DMS153 treated with DMSO at 0.1 percent for 48 hours (cell line): Measurements from ENCODE around the gene LMBR1.
"Not testable (repeated sequence)": the region's sequence is repeated elsewhere in the genome, so short reads cannot be mapped to it uniquely, and the experiment has no call there.

Experiments
- DNase-seq: peaks from one replicate; lab custom pipeline; 2025; ENCODE audit not compliant: unreplicated experiment; lab: John Stamatoyannopoulos, UW

Gene LMBR1

DNA sequence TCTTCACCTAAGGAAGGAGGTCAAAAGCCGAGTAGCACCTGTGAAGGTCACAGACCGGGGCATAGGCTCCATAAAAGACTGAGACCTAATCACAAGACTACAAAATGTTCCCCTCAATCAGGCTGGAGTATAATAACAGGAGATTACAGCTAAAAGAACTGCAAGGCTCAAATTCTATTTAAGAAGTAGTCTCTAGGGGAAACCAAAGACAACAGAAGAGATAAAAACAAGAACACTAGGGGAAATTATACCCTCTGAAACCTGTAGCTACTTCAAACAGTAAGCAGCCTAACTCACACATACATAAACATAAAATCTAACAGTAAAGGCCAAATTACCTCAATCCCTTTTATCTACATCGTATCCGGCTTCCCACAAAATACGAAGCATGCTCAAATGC lies 38.3 kb downstream of the LMBR1 start:
- no peak for DNase-seq

DNA sequence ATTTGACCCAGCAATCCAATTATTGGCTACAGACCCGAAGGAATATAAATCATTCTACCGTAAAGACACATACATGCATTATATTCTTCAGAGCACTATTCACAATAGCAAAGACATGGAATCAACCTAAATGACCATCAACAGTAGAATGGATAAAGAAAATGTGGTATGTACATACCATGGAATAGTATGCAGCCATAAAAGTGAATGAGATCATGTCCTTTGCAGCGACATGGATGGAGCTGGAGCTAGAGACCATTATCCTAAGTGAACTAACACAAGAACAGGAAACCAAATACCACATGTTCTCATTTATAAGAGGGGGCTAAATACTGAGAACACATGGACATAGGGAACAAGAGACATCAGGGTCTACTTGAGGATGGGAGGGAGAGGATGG lies 44.0 kb downstream of the LMBR1 start:
- DNase-seq = no peak

DNA sequence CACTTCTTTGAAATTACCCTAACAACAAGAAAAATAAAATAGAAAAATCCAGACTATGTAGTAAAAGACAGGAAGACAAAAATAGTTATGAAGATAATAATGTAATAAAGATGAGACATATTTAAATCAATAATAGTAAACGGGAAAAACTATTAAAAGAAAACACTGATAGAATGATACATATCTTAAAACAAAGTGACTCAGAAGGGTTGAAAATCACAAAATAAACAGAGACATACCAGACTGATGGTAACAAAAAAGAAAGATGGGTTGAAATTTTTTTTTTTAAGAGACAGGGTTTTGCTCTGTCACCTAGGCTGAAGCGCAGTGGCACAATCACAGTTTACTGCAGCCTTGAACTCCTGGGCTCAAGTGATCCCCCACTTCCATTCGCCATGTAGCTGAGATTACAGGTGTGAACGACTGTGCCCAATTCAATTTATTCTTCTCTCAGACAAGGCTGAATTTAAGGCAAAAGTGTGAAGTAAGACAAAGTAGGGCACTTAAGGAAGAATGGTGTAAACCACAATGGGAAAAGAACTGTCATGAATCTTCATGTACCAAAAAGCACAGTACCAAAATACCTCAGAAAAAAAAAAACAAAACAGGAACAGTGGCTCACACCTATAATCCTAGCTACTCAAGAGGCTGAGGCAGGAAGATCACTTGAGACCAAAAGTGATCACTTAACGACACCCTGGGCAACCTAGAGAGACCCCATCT lies 47.4 kb downstream of the LMBR1 start:
- no peak for DNase-seq

DNA sequence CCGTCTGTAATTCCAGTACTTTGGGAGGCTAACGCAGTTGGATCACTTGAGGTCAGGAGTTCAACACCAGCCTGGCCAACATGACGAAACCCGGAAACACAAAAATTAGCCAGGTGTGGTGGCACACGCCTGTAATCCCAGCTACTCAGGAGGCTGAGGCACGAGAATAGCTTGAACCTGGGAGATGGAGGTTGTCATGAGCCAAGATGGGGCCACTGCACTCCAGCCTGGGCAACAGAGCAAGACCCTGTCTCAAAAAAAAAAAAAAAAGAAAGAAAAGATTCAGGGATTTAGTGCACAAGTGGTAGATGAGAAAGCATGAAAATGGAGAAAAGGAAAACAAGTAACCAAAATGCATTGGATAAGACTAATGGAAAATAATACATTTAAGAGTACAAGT lies 49.4 kb downstream of the LMBR1 start:
- DNase-seq = not testable (repeated sequence)

DNA sequence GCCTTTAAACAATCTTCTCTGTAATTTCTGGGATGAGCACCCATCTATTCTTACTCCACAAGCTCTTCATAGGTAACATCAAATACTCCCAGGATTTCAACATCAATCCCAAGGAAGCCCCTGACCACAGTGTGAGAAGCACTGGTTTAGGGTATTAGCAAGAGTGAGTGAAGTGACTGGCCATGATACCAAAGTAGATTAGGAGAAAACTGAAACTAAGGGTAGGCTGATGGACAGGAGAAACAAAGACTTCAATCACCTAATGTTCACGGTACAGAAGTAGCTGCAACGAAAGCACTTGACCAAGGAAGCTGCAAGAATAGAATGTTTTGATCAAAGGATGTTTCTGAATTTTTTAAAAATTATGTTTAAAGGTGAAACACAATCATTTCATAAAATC lies 49.8 kb downstream of the LMBR1 start:
- no peak for DNase-seq

DNA sequence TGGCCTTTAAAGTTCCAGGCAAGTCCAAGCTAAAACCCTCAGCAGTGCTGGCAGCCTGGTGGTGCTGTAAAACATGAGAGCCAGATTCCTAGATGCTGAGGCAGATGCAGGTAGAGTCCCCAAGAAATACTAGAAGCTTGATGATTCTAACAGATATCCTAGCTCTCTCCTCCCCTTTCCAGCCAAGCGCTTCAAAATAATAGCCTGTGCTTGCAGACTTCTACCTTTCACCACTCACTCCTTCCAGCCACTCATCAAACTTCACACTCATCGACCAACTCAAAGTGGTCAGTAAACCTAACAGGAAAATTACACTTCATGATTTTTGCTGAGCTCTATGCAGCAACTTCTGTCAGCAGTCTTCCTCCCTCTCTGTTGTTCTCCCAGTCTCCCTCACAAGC lies 50.2 kb downstream of the LMBR1 start:
- DNase-seq = no peak

DNA sequence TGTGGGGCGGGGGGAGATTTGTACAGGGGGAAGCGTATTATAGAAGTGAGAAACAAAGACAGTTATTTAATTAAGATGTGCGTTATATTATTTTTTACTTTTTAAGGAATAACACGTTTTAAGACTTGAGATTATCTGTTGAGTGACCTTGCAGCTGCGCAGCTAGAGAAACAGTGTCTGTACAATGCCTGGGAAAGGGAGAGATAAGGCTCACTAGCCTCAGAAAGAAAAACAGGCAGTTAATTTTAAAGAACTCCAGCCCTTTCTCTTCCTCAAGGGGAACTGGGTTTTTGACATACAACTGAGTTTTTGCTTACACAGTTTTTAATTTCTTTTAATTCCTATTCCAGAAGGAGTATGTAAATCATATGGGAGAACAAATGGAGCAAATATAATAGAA lies 50.7 kb downstream of the LMBR1 start:
- no peak for DNase-seq

DNA sequence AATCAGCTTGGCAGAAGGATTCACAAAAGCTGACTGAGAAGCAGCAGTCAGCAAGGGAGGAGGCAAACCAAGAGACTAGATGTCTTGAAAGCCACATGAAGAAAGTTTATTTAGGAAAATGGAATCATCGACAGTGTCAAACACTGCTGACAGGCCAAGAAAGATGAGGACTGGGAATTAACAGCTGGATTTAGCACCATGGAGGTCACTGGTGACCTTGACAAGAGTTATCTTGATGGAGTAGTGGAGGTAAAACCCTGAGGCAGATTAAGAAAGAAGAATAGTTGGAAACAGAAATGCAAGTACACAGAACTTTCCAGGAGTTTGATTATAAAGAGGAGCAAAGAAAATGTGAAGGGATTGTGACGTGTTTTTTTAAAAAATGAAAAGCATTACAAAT lies 51.5 kb downstream of the LMBR1 start:
- DNase-seq = no peak

DNA sequence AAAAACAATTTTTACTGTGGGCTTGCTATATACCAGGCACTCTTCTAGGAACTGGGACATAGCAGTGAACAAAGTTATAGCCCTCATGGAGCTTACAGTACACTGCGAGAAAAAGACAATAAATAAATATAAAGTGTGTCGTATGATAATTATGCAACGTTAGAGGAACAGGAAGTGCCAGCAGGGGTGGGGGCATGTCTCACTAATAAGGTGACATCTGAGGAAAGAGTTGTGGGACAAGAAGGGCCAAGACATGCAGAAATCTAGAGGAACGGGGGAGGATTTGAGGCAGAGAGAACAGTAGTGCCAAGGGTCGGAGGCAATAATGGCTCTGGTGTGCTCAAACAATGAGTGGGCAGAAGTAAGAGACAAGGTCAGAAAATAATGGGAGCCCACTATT lies 52.8 kb downstream of the LMBR1 start:
- no peak for DNase-seq

DNA sequence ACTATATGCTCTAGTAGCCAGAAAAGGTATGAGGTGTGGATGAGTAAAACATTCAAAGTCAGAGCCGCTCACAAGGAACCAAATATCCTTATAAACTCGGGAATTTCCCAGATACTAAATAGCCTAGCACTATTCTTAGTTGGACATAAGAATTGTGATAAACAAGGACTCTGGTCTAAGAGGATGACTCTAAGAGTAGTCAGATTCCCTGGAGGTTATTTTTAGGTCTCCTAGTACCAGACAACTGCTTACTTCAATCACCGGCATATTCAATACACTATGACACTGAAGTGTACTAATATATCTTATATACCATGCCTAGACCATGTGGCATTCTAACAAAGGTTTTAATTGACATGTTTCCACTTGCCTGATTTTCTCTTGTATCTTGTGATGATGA lies 56.5 kb downstream of the LMBR1 start:
- no peak for DNase-seq

DNA sequence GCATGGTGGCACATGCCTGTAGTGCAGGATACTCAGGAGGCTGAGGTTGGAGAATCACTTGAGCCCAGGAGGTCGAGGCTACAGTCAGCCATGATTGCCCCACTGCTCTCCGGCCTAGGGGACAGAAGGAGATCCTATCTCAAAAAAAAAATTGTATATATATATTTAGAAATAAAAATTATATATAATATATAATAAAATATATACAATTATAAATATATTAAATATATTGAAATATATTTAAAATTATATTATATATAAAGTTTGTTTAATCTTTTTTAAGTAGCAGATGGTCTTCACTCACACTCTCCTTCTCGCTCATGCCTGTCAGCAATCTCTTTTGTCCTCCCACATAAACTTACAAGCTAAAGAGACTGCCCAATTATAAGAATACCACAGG lies 58.5 kb downstream of the LMBR1 start:
- no peak for DNase-seq

DNA sequence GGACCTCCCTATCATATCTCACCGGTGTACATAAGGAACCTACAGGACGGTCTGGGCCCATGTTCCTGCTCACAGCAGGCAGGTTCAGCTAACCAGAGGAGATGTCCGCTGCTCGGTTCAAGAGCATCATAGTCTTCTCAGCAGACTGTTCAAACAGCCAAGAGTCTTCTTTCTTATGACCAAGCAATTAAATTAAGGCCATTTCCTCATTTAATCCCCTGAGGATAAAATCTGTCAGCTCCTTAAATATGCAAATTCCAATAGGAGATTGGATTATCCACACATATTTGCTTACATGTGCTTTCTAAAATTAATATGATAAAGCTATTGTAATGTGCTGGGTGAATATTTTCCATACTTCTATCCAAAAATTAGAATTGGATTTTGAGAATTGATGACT lies 59.7 kb downstream of the LMBR1 start:
- DNase-seq = no peak

DNA sequence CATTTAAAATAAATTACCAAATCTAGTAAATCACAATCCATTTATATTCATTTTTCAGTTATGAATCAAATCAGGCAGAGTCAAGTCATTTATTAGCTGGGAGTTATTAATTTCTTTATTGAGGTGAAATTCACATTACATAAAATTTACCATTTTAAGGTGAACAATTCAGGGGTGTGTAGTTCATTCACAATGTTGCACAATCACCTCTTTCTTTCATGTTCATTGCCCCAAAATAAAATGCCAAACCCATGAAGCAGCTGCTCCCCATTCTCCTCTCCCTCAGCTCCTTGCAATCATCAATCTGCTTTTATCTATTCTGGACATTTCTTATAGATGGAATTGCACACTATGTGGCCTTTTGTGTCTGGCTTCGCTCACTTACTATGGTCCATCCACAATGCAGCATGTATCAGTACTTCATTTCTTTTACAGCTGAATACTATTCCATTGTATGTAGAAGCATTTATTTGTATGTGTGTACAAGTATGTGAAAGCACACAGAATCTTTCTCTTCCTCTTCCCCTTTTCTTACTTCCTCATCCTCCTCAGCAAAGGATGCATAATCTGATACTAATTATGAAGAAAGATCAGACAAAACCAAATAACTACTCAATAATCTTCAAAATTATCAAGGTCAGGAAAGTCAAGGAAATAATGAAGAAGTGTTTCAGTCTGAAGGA lies 60.6 kb downstream of the LMBR1 start:
- no peak for DNase-seq

DNA sequence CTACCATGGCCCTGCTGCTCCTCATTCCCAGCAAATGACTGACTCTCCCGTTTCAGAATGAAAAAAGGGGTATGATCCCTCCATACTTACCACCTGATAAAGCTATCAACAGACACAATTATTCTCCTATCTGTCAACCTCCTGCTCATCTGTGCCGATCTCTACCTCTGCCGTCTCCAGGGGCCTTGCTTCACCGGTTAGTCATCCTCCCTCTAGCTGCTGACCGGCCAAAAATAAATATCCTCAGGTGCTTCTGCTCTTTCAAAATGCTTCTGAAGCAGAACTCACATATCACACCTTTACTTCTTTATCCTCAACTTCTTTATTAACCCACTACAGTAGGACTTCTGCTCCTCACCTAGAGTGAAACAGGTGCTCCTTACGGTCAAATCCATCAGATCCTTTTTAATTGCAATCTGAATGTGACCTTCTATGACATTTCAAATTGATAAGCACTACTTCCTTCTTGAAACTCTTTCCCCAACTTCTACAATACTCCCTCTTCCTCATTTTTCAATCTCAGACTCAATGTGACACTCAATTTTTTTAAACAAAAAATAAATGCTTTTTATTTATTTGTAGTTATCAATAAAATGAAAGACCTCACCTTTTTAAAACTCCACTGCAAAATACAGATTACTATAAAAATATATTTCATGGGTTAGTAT lies 63.2 kb downstream of the LMBR1 start:
- no peak for DNase-seq

DNA sequence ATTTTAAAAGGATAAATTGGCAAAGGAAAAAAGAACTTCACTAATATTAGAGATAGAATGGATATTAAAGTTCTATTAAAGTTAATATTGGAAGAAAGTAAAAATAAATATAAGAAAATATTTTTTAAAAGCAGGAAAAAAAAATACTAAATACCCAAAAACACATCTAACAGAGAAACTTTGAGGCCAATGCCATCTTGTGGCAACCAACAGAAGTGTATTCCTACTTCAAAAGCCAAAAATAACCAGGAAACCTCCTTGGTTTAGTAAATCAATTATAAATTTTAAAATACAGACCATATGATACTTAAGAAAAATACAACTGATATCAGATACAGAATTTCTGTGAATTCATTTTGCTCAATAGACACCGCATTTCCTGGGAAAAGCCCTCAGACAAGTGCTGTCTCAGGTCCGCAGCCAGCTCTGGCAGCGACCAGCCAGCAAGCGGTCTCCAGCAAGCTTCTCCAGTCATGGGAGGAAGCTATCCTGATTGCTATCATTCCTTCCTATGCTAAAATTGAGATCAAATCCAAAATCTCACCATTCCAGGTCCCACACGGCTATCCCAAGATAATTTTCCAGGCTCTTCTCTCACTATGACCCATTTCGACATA lies 65.3 kb downstream of the LMBR1 start:
- DNase-seq = no peak

DNA sequence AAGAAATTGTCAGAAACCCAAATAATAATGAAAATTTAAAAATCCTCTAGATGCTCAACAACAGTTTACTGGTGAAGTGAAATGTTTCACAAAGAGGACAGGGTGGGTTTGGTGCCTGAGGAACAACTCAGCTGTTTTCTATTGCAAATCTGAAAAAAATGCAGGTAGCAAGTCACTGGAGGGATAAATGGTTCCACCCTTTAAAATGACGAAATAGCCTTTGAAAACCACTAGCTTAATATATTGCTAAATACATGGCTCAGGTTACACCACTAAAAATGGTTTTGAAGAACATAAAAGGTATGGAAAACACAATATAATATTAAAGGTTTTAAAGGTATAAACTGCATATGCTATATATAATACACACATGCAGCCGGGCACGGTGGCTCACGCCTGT lies 69.5 kb downstream of the LMBR1 start:
- no peak for DNase-seq

DNA sequence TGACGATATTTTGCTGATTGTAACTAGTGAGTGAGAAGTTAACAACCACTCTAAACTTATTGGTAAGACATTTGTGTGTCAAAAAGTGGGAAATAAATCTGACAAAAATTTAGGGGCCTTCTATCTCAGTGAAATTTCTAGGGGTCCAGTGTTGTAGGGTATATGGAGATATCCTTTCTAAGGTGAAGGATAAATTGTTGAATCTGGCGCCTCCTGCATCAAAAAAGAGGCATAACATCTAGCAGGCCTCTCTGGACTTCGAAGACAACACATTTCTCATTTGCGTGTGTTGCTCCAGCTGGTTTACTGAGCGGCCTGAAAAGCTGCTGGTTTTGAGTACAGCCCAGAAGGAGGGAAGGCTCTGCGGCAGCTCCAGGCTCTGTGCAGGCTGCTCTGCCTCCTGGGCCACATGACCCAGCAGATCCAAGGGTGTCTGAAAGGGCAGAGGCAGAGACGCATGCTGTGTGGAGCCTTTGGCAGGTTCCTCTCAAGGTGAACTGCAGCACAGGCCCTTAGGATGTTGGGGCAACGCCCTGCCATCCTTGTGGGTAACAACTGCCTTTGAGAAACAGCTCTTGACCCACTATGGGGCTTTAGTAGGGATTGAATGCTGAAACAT lies 72.4 kb downstream of the LMBR1 start:
- no peak for DNase-seq

DNA sequence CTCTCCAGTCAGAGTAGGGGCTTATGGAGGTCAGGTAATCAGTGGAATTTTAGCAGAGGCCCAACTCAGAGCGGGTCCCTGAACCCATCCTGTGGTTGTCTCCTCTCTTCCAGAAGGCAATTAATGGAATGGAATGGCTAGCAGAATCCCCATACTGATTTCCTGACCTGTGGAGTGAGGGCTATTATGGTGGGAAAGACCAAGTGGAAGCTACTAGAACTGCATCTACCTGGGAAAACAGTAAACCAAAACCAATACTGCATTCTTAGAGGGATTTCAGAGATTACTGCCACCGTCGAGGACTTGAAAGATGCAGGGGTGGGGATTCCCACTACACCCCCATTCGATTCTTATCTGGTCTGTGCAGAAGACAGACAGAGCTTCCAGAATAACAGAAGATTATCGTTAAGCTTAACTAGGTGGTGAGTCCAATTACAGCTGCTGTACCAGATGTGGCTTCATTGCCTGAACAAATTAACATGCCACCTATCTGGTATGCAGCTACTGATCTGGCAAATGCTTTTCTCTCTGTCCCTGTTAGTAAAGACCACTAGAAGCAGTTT lies 73.2 kb downstream of the LMBR1 start:
- no peak for DNase-seq

DNA sequence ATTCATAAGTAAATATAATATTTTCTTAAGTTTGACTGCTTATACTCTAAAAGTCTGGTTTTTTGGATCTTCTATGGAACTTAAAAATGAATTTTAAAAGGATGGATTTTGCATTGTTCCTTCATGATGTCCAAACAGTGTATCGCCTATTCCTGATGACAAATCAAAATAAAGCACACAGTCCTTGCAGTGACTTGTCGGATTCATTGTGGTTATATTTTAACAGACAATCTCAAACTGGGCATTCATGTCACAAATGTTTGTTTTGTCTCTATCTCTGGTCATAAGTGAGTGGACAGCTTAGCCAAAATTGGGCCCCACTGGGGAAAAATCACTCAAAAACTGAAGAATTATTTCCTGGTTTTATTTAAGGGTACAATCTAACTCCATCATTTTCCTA lies 74.8 kb downstream of the LMBR1 start:
- DNase-seq = no peak

DNA sequence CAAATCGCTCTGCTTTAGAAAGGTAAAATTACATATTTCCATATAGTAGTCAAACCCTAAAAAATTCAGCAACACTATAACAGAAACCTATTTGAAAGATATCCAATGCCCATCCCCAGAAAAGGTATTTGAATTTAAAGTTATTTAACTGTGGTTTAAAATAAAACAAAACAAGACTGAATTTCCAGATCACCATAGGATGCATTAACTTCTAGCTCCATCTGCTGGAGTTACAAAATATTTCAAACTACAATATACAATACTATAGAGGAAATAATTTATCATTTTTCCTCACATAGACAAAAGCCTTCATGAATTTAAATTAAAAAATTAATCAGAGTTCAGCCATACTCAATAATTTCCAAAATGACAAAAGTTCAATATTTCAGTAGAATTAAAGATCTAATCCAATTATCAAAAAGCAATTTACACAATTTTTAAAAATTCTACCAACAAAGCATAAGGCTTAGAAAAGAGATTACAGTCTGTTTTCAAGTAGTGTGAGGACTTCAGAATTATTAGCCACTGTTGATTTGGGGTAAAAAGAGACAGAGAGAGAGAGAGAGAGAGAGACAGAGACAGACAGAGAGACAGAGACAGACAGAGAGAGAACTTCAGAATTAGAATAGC lies 75.9 kb downstream of the LMBR1 start:
- no peak for DNase-seq

DNA sequence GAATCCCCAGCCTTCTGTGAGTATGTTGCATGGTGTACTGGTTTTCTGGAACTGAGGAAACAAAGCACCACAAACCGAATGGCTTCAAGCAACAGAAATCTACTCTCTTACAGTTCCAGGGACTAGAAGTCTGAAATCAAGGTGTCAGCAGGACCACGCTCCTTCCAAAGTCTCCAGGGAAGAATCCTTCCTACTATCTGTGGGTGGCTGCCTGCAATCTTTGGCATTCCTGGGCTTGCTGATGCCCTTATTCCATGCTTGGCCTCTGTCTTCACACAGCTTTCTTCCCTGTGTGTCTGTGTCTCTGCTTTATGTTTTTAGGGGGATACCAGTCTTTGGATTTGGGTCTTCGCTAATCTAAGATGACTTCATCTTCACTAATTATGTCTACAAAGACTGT lies 81.3 kb downstream of the LMBR1 start:
- DNase-seq = no peak
